HCT116 (cell line): ENCODE measurements around the gene HDGFL3. TPM values are rescaled to one million over a fixed set of nuclear protein-coding genes. Genes with fewer than 3 reads are reported as not detected.

Source experiments
- ATAC-seq: fragments of 200-7000 bp; cut with Tn5 transposase; 2 replicates; pipeline ENCODE4 v1.9.1; 2020; ENCODE audit warnings: mild to moderate bottlenecking, moderate library complexity
- BruUV-seq: library from RNA; stranded (reverse); fragments of 400-500 nt; replicated peaks from 2 replicates; lab custom pipeline; 2021; lab: Mats Ljungman, UMichigan
- CTCF ChIA-PET: fragments of 300-600 bp; sonication (Branson Sonifier 250); formaldehyde crosslinking; loops from one replicate; lab custom pipeline; 2021; ENCODE audit warnings: antibody characterized with exemption; lab: Charles Lee
- POLR2A ChIA-PET: fragments of 300-600, 350-600 bp; sonication (Branson Sonifier 250); formaldehyde crosslinking; loops from one replicate; lab custom pipeline; 2021; ENCODE audit warnings: antibody characterized with exemption; lab: Charles Lee
- RAD21 ChIA-PET, 2 experiments: fragments of 300-600 bp; sonication (Branson Sonifier 250); formaldehyde crosslinking; loops; one replicate each; lab custom pipeline; 2023; ENCODE audit warnings: low total read pairs in 2 of 2; ENCODE audit not compliant: uncharacterized antibody in 2 of 2, unreplicated experiment in 2 of 2, low non-redundant PET in 1 of 2; lab: Charles Lee
- DNase-seq: peaks from one replicate; pipeline ENCODE4 v3.0.0-alpha.2; 2010; ENCODE audit warnings: low read depth, low spot score
- H2AFZ ChIP-seq: fragments of 200-600 bp; shearing (Covaris generic), sonication (generic); 2 replicates; pipeline ENCODE4 v1.6.1; 2017; ENCODE audit warnings: low read depth, mixed run types, mixed read lengths, antibody characterized with exemption, low read length; ENCODE audit not compliant: poor library complexity, severe bottlenecking
- H3K27ac ChIP-seq: 2 replicates; pipeline ENCODE4 v1.5.1; 2012; ENCODE audit warnings: low read depth, low read length
- H3K27me3 ChIP-seq: fragments of 200-600 bp; sonication (generic); 2 replicates; pipeline ENCODE4 v1.6.1; 2016; ENCODE audit warnings: mixed run types, low read length, mixed read lengths; ENCODE audit not compliant: insufficient read depth
- H3K36me3 ChIP-seq, 2 experiments: fragments of 200-500 bp in 1 of 2; fragments of 200-600 bp in 1 of 2; sonication (Bioruptor generic) in 1 of 2; sonication (generic) in 1 of 2; 2 replicates each; pipeline versions ENCODE4 v1.5.1 to v1.6.1; 2014 to 2016; ENCODE audit warnings: low read length in 2 of 2, inconsistent platforms in 1 of 2, mixed read lengths in 1 of 2, mixed run types in 1 of 2; ENCODE audit not compliant: insufficient read depth in 2 of 2, control insufficient read depth in 1 of 2
- H3K4me1 ChIP-seq, 2 experiments: fragments of 200-600 bp in 1 of 2; sonication (generic) in 1 of 2; 2 replicates each; pipeline versions ENCODE4 v1.5.1 to v1.6.1; 2012 to 2017; ENCODE audit warnings: low read length in 2 of 2, inconsistent platforms in 1 of 2, mild to moderate bottlenecking in 1 of 2, mixed read lengths in 1 of 2, mixed run types in 1 of 2, moderate library complexity in 1 of 2; ENCODE audit not compliant: insufficient read depth in 2 of 2, control insufficient read depth in 1 of 2
- H3K4me2 ChIP-seq: fragments of 200-600 bp; sonication (generic); 2 replicates; pipeline ENCODE4 v1.6.1; 2017; ENCODE audit warnings: mixed run types, low read length, mixed read lengths
- H3K4me3 ChIP-seq, 2 experiments: fragments of 200-600 bp in 1 of 2; sonication (generic) in 1 of 2; replicated peaks in 1 of 2; 2 replicates each; pipeline ENCODE4 v1.5.1; 2011 to 2016; ENCODE audit warnings: low read length in 2 of 2, control low read depth in 1 of 2, low read depth in 1 of 2, mild to moderate bottlenecking in 1 of 2, mixed read lengths in 1 of 2, mixed run types in 1 of 2
- H3K79me2 ChIP-seq: fragments of 200-600 bp; sonication (generic); 2 replicates; pipeline ENCODE4 v1.6.1; 2017; ENCODE audit warnings: mild to moderate bottlenecking, mixed run types, low read length, moderate library complexity, mixed read lengths; ENCODE audit not compliant: insufficient read depth
- H3K9ac ChIP-seq: fragments of 200-600 bp; sonication (generic); 2 replicates; pipeline ENCODE4 v1.6.1; 2016; ENCODE audit warnings: low read length, mixed read lengths
- H3K9me2 ChIP-seq: fragments of 200-600 bp; sonication (generic), shearing (Covaris generic); 2 replicates; pipeline ENCODE4 v1.6.1; 2017; ENCODE audit warnings: mixed run types, mild to moderate bottlenecking, moderate library complexity; ENCODE audit not compliant: insufficient read depth
- H3K9me3 ChIP-seq, 2 experiments: fragments of 200-500 bp in 1 of 2; fragments of 200-600 bp in 1 of 2; sonication (Bioruptor generic) in 1 of 2; sonication (generic) in 1 of 2; 2 replicates each; pipeline ENCODE4 v1.6.1; 2014 to 2017; ENCODE audit warnings: low read length in 2 of 2, mixed read lengths in 2 of 2, inconsistent platforms in 1 of 2, low read depth in 1 of 2, mild to moderate bottlenecking in 1 of 2, mixed run types in 1 of 2, moderate library complexity in 1 of 2; ENCODE audit not compliant: control insufficient read depth in 1 of 2, insufficient read depth in 1 of 2
- H4K20me1 ChIP-seq: fragments of 200-600 bp; sonication (generic), shearing (Covaris generic); 2 replicates; pipeline ENCODE4 v1.6.1; 2017; ENCODE audit warnings: mixed run types, mild to moderate bottlenecking, moderate library complexity; ENCODE audit not compliant: insufficient read depth
- ATF3 ChIP-seq: IDR thresholded peaks from 2 replicates; pipeline ENCODE4 v1.6.1; 2012
- CEBPB ChIP-seq: IDR thresholded peaks from 2 replicates; pipeline ENCODE4 v1.6.1; 2012; ENCODE audit warnings: low read depth
- CTCF ChIP-seq, 3 experiments: fragments of 200-600 bp in 1 of 3; sonication (generic) in 1 of 3; IDR thresholded peaks in 2 of 3; conservative IDR thresholded peaks in 1 of 3; 2 replicates each; pipeline ENCODE4 v1.5.1; 2012 to 2017; ENCODE audit warnings: low read depth in 2 of 3, low read length in 2 of 3, antibody characterized with exemption in 1 of 3, borderline replicate concordance in 1 of 3, control low read depth in 1 of 3, mild to moderate bottlenecking in 1 of 3, mixed read lengths in 1 of 3, mixed run types in 1 of 3, moderate library complexity in 1 of 3; ENCODE audit not compliant: insufficient read depth in 1 of 3
- EZH2 ChIP-seq: fragments of 200-600 bp; sonication (generic); IDR thresholded peaks from 2 replicates; pipeline ENCODE4 v1.6.1; 2017; ENCODE audit warnings: antibody characterized with exemption, mixed run types
- POLR2AphosphoS5 ChIP-seq: IDR thresholded peaks from 2 replicates; pipeline ENCODE4 v1.6.1; 2011; ENCODE audit warnings: mild to moderate bottlenecking, low read depth, low read length, moderate library complexity
- SIN3A ChIP-seq: IDR thresholded peaks from 2 replicates; pipeline ENCODE4 v1.6.1; 2012; ENCODE audit warnings: low read depth
- TCF7L2 ChIP-seq: IDR thresholded peaks from 2 replicates; pipeline ENCODE4 v1.7.0; 2011; ENCODE audit warnings: borderline replicate concordance, inconsistent platforms; ENCODE audit not compliant: insufficient read depth, insufficient read length; ENCODE audit errors: extremely low read depth
- ZBTB33 ChIP-seq: IDR thresholded peaks from 2 replicates; pipeline ENCODE4 v1.6.1; 2011; ENCODE audit warnings: mild to moderate bottlenecking, low read length, moderate library complexity; ENCODE audit not compliant: insufficient replicate concordance; ENCODE audit errors: extremely low read depth
- ZFX ChIP-seq: fragments of 450-650 bp; IDR thresholded peaks from 2 replicates; pipeline ENCODE4 v1.6.1; 2017
- ZNF274 ChIP-seq: fragments of 200-500 bp; sonication (Bioruptor generic); IDR thresholded peaks from 2 replicates; pipeline ENCODE4 v1.6.1; 2014; ENCODE audit warnings: mild to moderate bottlenecking, low read depth, low read length, inconsistent platforms
- intact Hi-C: fragments of 100-400 bp; cut with micrococcal nuclease; formaldehyde crosslinking; loops from 2 replicates; pipeline ENCODE4 v1.10.0; 2022
- total RNA-seq: library from RNA; stranded (reverse); gene quantifications from one replicate; pipeline ENCODE4 v1.2.1, GENCODE V29; 2021; ENCODE audit not compliant: unreplicated experiment
- TF ChIP-seq, protein P1 (sequence below): IDR thresholded peaks from 2 replicates; pipeline ENCODE4 v1.6.1; 2012; ENCODE audit warnings: low read depth

Gene HDGFL3
- total RNA-seq, 1 experiment from 2014 or later: 0.64 TPM

DNA sequence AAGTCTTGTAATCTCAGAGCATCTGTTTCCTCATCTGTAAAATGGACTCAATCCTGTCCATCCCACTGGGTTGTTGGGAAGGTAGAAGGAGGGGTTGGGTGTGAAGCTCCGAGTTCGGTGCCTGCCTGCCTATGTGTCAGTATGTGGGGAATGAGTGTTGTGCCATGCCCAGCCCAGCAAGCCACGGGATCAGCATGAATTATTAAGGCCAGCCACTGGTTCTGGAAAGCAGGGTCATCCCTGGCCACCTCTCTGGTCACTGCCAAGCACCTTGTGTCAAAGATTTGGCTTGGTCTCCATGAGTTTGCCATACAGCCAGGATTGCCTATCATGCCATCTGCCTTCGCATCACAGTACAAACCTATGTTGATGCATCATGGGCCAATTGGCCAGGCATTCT lies 88.7 kb downstream of the HDGFL3 start:
- CTCF ChIA-PET: no interaction called here
- no peaks in the 10 kb centered on the region for H3K27me3 ChIP-seq
- no peak overlapping the region for H3K4me2 ChIP-seq
- no peak overlapping the region for H3K4me3 ChIP-seq
- no peak overlapping the region for H3K9ac ChIP-seq
- DNase-seq (no peak), ATAC-seq (no peak)
- no peak overlapping the region for H2AFZ ChIP-seq
- H3K79me2 ChIP-seq: no peaks in the 10 kb centered on the region
- no TSS peak for BruUV-seq
- H4K20me1 ChIP-seq: no peaks in the 10 kb centered on the region
- TF ChIP-seq POLR2AphosphoS5 (no peak), TCF7L2 (no peak), CTCF (IDR thresholded peaks at IDR 0.05 in 2 of 3, conservative IDR thresholded peaks at IDR 0.05 in 1 of 3; ENCODE audit: borderline replicate concordance in 1 of 3, insufficient read depth in 1 of 3, low read depth in 2 of 3, low read length in 2 of 3) (no peak), ZFX (no peak), EZH2 (no peak), CEBPB (no peak), SIN3A (no peak), ZNF274 (no peak), ZBTB33 (no peak), ATF3 (no peak)
- TF ChIP-seq, protein P1, sequence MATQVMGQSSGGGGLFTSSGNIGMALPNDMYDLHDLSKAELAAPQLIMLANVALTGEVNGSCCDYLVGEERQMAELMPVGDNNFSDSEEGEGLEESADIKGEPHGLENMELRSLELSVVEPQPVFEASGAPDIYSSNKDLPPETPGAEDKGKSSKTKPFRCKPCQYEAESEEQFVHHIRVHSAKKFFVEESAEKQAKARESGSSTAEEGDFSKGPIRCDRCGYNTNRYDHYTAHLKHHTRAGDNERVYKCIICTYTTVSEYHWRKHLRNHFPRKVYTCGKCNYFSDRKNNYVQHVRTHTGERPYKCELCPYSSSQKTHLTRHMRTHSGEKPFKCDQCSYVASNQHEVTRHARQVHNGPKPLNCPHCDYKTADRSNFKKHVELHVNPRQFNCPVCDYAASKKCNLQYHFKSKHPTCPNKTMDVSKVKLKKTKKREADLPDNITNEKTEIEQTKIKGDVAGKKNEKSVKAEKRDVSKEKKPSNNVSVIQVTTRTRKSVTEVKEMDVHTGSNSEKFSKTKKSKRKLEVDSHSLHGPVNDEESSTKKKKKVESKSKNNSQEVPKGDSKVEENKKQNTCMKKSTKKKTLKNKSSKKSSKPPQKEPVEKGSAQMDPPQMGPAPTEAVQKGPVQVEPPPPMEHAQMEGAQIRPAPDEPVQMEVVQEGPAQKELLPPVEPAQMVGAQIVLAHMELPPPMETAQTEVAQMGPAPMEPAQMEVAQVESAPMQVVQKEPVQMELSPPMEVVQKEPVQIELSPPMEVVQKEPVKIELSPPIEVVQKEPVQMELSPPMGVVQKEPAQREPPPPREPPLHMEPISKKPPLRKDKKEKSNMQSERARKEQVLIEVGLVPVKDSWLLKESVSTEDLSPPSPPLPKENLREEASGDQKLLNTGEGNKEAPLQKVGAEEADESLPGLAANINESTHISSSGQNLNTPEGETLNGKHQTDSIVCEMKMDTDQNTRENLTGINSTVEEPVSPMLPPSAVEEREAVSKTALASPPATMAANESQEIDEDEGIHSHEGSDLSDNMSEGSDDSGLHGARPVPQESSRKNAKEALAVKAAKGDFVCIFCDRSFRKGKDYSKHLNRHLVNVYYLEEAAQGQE: no peak
- intact Hi-C loops: no loop called here
- RAD21 ChIA-PET: no interaction called here
- POLR2A ChIA-PET: no interaction called here
- no peak overlapping the region for H3K27ac ChIP-seq
- H3K4me1 ChIP-seq: no peaks in the 10 kb centered on the region
- H3K36me3 ChIP-seq: no peaks in the 10 kb centered on the region
- no peaks in the 10 kb centered on the region for H3K9me3 ChIP-seq
- H3K9me2 ChIP-seq: no peaks in the 10 kb centered on the region
